ENCODE measurements around the gene SP4.

The SP4 gene

DNA sequence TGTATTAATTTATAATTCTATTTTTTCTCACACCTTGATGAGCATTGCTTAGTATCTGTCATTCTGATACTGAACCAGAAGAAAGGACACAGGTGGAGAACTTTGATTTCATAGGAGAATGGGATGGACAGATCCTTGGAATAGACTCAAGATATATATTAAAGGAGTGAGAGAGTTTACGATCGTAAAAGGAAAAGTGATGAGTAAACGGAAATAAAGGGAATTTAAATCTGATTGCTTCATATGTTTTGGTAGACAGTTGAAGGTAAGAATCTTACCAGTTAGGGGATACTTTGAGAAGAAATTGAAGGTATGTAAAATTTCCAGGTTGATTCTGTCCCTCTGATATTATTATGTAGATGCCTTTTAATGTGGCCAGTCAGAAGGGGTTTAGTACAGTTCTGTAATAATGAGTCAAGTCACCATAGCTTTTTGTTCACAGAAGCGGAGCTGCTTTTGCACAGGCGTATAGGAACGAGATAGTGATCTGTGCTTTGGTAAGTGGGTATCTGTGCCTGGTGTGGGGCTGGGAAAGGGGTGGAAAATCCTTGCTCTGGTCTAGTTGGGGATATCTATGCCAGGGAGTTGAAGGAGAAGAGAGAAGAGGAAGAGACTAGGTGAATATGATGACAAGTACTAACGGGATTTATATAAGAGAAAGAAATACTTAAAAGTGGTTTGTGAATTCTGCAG lies 15.4 kb downstream of the SP4 start:
- Histone ChIP-seq H3K36me3 (ENCODE audit: insufficient read depth, low read length) (peaks cover 44% of the 10 kb centered on the region), H4K20me1 (ENCODE audit: insufficient read depth, low read length) (no peaks in the 10 kb centered on the region), H3K9me3 (ENCODE audit: low read length) (peaks cover 3% of the 10 kb centered on the region; the same call in 1 of the 2 replicates), H2AFZ (ENCODE audit: low read length) (no peak overlapping the region), H3K9ac (ENCODE audit: low read length) (no peak overlapping the region), H3K27me3 (ENCODE audit: insufficient read depth, low read length) (no peaks in the 10 kb centered on the region), H3K79me2 (ENCODE audit: insufficient read depth, low read length) (no peaks in the 10 kb centered on the region), H3K4me1 (ENCODE audit: insufficient read depth, low read length, severe bottlenecking) (no peaks in the 10 kb centered on the region), H3F3A (ENCODE audit: insufficient read depth, low read length) (peaks cover 3% of the 10 kb centered on the region; the same call in 1 of the 2 replicates), H3K9me2 (ENCODE audit: low read depth, low read length) (no peaks in the 10 kb centered on the region), H3K27ac (ENCODE audit: low read depth, low read length, poor library complexity, severe bottlenecking) (no peak overlapping the region), H3K4me3 (ENCODE audit: low read depth, low read length, poor library complexity, severe bottlenecking) (no peak overlapping the region), H3K4me2 (ENCODE audit: low read length) (no peak overlapping the region)
- TF ChIP-seq EZH2 (IDR thresholded peaks at IDR 0.05; ENCODE audit: borderline replicate concordance, low read length) = no peak
- TF ChIP-seq, protein P1, sequence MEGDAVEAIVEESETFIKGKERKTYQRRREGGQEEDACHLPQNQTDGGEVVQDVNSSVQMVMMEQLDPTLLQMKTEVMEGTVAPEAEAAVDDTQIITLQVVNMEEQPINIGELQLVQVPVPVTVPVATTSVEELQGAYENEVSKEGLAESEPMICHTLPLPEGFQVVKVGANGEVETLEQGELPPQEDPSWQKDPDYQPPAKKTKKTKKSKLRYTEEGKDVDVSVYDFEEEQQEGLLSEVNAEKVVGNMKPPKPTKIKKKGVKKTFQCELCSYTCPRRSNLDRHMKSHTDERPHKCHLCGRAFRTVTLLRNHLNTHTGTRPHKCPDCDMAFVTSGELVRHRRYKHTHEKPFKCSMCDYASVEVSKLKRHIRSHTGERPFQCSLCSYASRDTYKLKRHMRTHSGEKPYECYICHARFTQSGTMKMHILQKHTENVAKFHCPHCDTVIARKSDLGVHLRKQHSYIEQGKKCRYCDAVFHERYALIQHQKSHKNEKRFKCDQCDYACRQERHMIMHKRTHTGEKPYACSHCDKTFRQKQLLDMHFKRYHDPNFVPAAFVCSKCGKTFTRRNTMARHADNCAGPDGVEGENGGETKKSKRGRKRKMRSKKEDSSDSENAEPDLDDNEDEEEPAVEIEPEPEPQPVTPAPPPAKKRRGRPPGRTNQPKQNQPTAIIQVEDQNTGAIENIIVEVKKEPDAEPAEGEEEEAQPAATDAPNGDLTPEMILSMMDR (IDR thresholded peaks at IDR 0.05; ENCODE audit: low read length) = no peak

DNA sequence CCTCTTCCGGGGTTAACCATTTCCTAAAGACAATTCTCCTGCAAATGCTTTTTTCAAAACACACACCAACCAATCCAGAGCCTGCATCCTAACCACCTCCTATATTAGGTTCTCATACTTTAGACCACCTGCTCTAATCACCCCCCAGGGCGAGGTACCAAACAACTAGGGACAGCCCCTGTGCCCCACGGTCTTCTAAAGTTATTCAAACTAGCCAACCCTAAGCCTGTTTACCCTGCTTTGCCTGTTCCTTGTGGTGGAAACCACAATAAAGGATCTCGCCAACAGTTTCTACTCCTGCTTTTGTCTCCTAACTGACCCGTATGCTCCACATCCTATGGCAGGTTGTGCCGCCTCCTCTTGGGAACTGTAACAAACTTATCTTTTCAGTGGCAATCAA lies 21.1 kb downstream of the SP4 start:
- Histone ChIP-seq H3K4me2 (ENCODE audit: low read length) (no peak overlapping the region), H3K9me2 (ENCODE audit: low read depth, low read length) (no peaks in the 10 kb centered on the region; the same call in 1 of the 2 replicates), H3K9ac (ENCODE audit: low read length) (no peak overlapping the region), H3K27ac (ENCODE audit: low read depth, low read length, poor library complexity, severe bottlenecking) (no peak overlapping the region), H3K36me3 (ENCODE audit: insufficient read depth, low read length) (peaks cover 34% of the 10 kb centered on the region), H4K20me1 (ENCODE audit: insufficient read depth, low read length) (no peaks in the 10 kb centered on the region), H3K9me3 (ENCODE audit: low read length) (peaks cover 17% of the 10 kb centered on the region), H2AFZ (ENCODE audit: low read length) (no peak overlapping the region), H3K4me3 (ENCODE audit: low read depth, low read length, poor library complexity, severe bottlenecking) (no peak overlapping the region), H3K4me1 (ENCODE audit: insufficient read depth, low read length, severe bottlenecking) (no peaks in the 10 kb centered on the region), H3K27me3 (ENCODE audit: insufficient read depth, low read length) (no peaks in the 10 kb centered on the region), H3K79me2 (ENCODE audit: insufficient read depth, low read length) (no peaks in the 10 kb centered on the region), H3F3A (ENCODE audit: insufficient read depth, low read length) (peaks cover 3% of the 10 kb centered on the region; the same call in 1 of the 2 replicates)
- TF ChIP-seq, protein P1 (IDR thresholded peaks at IDR 0.05; ENCODE audit: low read length) = no peak
- TF ChIP-seq EZH2 (IDR thresholded peaks at IDR 0.05; ENCODE audit: borderline replicate concordance, low read length) = no peak

DNA sequence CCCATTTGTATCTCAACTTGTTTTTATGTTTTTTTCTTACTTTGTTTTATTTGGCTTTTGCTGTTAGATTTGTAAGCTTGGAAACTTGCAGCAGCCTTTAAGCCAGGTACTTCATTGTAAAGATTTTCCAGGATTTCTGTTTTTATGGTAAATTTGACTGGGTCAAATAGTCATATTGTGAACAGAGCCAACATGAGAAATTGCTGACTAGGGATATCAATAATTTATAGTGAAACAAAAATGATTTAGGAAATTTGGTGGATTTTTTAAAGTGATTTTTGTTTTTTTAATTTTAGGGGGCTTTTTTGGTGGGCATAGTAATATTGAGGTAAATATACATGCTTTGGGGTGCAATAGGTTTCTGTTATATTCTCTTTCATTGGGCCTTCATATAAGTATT lies 22.2 kb downstream of the SP4 start:
- Histone ChIP-seq H3K9ac (ENCODE audit: low read length) (no peak overlapping the region), H3K4me3 (ENCODE audit: low read depth, low read length, poor library complexity, severe bottlenecking) (no peak overlapping the region), H3K9me3 (ENCODE audit: low read length) (peaks cover 26% of the 10 kb centered on the region), H3K4me2 (ENCODE audit: low read length) (no peak overlapping the region), H4K20me1 (ENCODE audit: insufficient read depth, low read length) (no peaks in the 10 kb centered on the region), H2AFZ (ENCODE audit: low read length) (no peak overlapping the region), H3K79me2 (ENCODE audit: insufficient read depth, low read length) (no peaks in the 10 kb centered on the region), H3K36me3 (ENCODE audit: insufficient read depth, low read length) (peaks cover 33% of the 10 kb centered on the region), H3K9me2 (ENCODE audit: low read depth, low read length) (no peaks in the 10 kb centered on the region; the same call in 1 of the 2 replicates), H3K4me1 (ENCODE audit: insufficient read depth, low read length, severe bottlenecking) (no peaks in the 10 kb centered on the region), H3K27me3 (ENCODE audit: insufficient read depth, low read length) (no peaks in the 10 kb centered on the region), H3F3A (ENCODE audit: insufficient read depth, low read length) (peaks cover 2% of the 10 kb centered on the region; the same call in 1 of the 2 replicates), H3K27ac (ENCODE audit: low read depth, low read length, poor library complexity, severe bottlenecking) (no peak overlapping the region)
- TF ChIP-seq EZH2 (IDR thresholded peaks at IDR 0.05; ENCODE audit: borderline replicate concordance, low read length) = no peak
- TF ChIP-seq, protein P1 (IDR thresholded peaks at IDR 0.05; ENCODE audit: low read length) = no peak

Measured in OCI-LY1 (cell line).